ENCODE data around the gene MTOR. TPM values are rescaled to one million over a fixed set of nuclear protein-coding genes. Genes with fewer than 3 reads are reported as not detected.
"Not testable (repeated sequence)": the region's sequence is repeated elsewhere in the genome, so short reads cannot be mapped to it uniquely, and the experiment has no call there.

MTOR gene
- total RNA-seq, 6 donors from 2014 or later, result 27.5 to 61.0 (median 33.1) TPM

DNA sequence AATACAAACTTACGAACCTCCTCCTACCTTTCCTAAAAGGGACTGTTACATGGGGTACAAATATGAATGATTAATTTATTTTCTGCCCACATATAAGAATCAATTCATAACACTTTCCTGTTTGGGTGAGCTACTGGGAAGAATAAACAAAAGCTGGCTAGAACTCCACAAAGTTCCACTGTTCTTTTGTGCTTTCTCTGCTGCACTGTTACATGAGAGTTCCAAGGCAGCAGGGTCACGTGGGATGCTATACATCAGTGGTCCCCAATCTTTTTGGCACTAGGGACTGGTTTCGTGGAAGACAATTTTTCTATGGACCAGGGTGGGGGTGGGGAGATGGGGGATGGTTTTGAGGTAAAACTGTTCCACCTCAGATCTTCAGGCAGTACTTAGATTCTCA is 75.4 kb downstream of the MTOR start:
- Histone ChIP-seq H3K4me1 (no peaks in the 10 kb centered on the region), H3K36me3 (peaks cover 0 to 53% (median 18%) of the 10 kb centered on the region in 4 donors), H3K27me3 (no peaks in the 10 kb centered on the region), H3K9me3 (no peaks in the 10 kb centered on the region), H3K4me3 (no peak overlapping the region), H3K27ac (no peak overlapping the region)
- 74 to 85% methylated on average over 3 of the region's 3 CpGs for WGBS, 2 donors
- TF ChIP-seq POLR2A (IDR thresholded peaks at IDR 0.05) (no peak), POLR2AphosphoS5 (IDR thresholded peaks at IDR 0.05) (no peak), EP300 (IDR thresholded peaks at IDR 0.05) (no peak)
- TF ChIP-seq, protein P1, sequence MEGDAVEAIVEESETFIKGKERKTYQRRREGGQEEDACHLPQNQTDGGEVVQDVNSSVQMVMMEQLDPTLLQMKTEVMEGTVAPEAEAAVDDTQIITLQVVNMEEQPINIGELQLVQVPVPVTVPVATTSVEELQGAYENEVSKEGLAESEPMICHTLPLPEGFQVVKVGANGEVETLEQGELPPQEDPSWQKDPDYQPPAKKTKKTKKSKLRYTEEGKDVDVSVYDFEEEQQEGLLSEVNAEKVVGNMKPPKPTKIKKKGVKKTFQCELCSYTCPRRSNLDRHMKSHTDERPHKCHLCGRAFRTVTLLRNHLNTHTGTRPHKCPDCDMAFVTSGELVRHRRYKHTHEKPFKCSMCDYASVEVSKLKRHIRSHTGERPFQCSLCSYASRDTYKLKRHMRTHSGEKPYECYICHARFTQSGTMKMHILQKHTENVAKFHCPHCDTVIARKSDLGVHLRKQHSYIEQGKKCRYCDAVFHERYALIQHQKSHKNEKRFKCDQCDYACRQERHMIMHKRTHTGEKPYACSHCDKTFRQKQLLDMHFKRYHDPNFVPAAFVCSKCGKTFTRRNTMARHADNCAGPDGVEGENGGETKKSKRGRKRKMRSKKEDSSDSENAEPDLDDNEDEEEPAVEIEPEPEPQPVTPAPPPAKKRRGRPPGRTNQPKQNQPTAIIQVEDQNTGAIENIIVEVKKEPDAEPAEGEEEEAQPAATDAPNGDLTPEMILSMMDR (IDR thresholded peaks at IDR 0.05), result no peak
- ATAC-seq (ENCODE audit: low FRiP score in 2 of 2), result no peak
- DNase-seq, result no peak

DNA sequence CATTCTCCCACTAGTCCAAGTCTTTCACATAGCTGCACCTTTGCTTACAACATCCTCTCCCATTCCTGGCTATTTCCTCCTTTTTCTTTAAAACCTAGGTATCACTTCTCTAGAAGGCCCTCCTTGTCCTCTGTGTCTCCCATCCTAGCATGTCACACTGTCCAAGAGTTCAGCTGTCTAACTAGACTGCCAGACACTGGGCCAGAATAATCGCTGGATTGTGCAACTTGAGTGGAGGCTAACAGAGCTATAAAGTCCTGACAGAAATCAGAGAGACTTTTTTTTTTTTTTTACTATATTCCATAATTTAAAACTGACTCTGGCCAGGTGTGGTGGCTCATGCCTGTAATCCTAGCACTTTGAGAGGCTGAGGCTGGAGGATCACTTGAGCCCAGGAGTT is 77.4 kb downstream of the MTOR start:
- DNase-seq, result no peak
- Histone ChIP-seq H3K27ac (no peak overlapping the region), H3K4me1 (no peaks in the 10 kb centered on the region), H3K4me3 (no peak overlapping the region), H3K9me3 (no peaks in the 10 kb centered on the region), H3K36me3 (peaks cover 0 to 45% (median 16%) of the 10 kb centered on the region in 4 donors), H3K27me3 (no peaks in the 10 kb centered on the region)
- no peak for ATAC-seq (ENCODE audit: low FRiP score in 2 of 2)
- 70 to 79% methylated on average over 1 of the region's 1 CpG for WGBS, 2 donors
- no peak for TF ChIP-seq EP300 (IDR thresholded peaks at IDR 0.05)
- no peak for TF ChIP-seq POLR2AphosphoS5 (IDR thresholded peaks at IDR 0.05)
- TF ChIP-seq POLR2A (IDR thresholded peaks at IDR 0.05), result no peak
- TF ChIP-seq, protein P1 (IDR thresholded peaks at IDR 0.05), result no peak

DNA sequence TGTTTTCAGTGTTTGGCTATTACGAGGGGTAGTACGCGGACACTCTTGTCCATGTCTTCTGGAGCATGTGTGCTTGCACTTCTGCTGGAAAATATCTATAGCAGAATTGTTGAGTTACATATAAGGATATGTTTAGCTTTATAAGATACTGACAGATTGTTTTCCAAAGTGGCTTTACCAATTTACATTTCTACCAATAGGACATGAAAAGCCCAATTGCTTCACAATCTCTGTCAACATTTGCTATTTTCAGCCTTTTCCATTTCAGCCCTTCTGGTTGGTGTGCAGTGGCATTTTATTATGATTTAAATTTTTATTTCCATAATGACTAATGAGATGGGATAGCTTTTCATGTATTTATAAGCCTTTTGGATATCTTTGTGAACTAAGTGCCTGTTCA is 79.5 kb downstream of the MTOR start:
- ATAC-seq (ENCODE audit: low FRiP score in 2 of 2) (no peak), DNase-seq (no peak)
- Histone ChIP-seq H3K36me3 (peaks cover 0 to 52% (median 14%) of the 10 kb centered on the region in 4 donors), H3K27me3 (no peaks in the 10 kb centered on the region), H3K4me3 (no peak overlapping the region), H3K9me3 (no peaks in the 10 kb centered on the region), H3K4me1 (no peaks in the 10 kb centered on the region), H3K27ac (no peak overlapping the region)
- WGBS, 2 donors, result 96 to 99% methylated on average over 3 of the region's 3 CpGs
- no peak for TF ChIP-seq POLR2A (IDR thresholded peaks at IDR 0.05)
- no peak for TF ChIP-seq EP300 (IDR thresholded peaks at IDR 0.05)
- TF ChIP-seq, protein P1 (IDR thresholded peaks at IDR 0.05), result no peak
- no peak for TF ChIP-seq POLR2AphosphoS5 (IDR thresholded peaks at IDR 0.05)

DNA sequence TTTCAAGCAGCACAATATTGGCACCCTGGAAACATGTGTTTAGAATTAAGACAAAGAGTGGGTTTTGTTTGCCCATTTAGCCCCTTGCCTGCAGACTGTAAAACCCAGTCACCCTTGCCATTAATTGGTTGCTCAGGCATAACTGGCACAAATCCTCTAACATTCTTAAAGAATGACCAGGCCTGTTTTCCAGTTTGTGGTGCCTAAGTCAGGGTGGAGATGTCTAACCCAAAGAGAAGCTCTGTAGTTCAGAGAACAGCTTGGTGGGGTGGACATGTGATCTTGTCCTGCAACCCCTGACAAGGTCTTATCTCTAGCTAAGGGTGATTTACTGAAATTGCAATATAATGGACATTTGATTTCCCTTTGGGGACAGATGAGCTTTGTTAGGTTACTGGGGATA is 82.0 kb downstream of the MTOR start:
- no peak overlapping the region for H3K27ac ChIP-seq
- H3K9me3 ChIP-seq, result no peaks in the 10 kb centered on the region
- ATAC-seq (ENCODE audit: low FRiP score in 2 of 2), result no peak
- H3K27me3 ChIP-seq, result no peaks in the 10 kb centered on the region
- H3K36me3 ChIP-seq, result peaks cover 0 to 45% (median 17%) of the 10 kb centered on the region in 4 donors
- no peak for DNase-seq
- peaks cover 0 to 2% (median 0%) of the 10 kb centered on the region in 4 donors for H3K4me1 ChIP-seq
- TF ChIP-seq POLR2AphosphoS5 (IDR thresholded peaks at IDR 0.05) (no peak), EP300 (IDR thresholded peaks at IDR 0.05) (no peak), POLR2A (IDR thresholded peaks at IDR 0.05) (no peak)
- TF ChIP-seq, protein P1 (IDR thresholded peaks at IDR 0.05), result no peak
- no peak overlapping the region for H3K4me3 ChIP-seq

DNA sequence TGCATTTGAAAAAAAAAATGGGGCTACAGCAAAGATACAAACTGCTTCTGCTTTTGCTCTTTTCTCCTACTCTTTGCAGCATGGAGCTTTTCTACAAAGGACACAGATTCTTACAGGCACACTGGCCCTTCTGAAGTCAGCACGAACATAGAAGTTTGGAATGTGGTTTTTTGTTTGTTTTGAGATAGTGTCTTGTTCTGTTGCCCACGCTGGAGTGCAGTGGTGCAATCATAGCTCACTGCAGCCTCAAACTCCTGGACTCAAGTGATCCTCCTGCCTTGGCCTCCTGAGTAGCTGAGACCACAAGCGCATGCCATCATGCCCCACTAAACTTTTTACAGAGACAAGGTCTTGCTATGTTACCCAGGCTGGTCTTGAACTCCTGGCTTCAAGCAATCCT is 82.6 kb downstream of the MTOR start:
- WGBS, 2 donors, result 40 to 67% methylated on average over 2 to 3 of the region's 3 CpGs
- H3K9me3 ChIP-seq; H3K27me3 ChIP-seq; H3K27ac ChIP-seq; DNase-seq; H3K4me1 ChIP-seq; ATAC-seq (ENCODE audit: low FRiP score in 2 of 2); H3K4me3 ChIP-seq: not testable (repeated sequence)
- peaks cover 0 to 44% (median 17%) of the 10 kb centered on the region in 4 donors for H3K36me3 ChIP-seq
